ENCODE data around the gene BANF2.

The BANF2 gene

DNA sequence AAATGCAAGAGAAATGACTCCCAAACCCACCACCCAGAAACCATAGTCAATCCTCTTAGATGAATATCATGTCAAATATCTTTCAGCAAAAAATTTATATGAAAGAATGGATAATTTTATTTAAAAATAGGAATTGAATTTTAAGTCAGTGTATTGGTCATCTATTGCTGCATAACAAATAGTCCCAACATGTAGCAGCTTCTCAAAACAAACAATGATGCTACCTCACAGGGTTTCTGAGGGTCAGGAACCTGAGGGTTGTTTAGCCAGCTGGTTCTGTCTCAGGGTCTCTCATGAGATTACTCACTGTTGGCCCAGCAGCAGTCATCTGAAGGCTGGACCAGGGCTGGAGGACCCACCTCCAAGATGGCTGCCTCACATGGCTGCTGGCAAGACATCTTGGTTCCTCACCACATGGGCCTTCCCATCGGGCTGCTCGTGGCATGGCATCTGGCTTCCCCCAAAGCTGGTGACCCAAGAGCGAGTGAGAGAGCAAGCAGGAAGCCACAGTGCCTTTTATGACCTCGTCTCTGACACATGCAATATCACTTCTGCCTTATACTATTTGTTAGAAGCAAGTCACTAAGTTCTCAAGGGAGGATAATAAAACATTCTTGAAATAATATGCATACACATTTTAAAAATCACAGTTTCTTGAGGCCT lies 36.3 kb downstream of the BANF2 start:
- DNase-seq, result no peak

DNA sequence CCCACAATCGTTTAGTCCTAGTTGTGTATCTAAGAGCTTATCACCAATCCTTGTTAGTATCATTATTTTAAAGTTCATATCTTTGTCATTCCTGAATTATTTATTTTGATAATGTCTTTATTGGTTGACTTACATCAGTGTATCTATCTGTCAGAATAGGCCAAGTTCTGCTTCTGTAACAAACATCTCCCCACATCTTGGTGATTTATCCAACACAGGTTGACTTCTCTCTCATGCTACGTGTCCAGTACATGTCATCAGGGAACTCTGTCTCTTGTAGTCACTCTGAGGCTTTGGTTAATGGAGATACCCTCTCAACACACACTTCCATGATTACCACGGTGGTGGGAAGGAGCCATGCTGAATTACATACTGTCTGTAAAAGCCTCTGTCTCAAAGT lies 38.4 kb downstream of the BANF2 start:
- no peak for DNase-seq

DNA sequence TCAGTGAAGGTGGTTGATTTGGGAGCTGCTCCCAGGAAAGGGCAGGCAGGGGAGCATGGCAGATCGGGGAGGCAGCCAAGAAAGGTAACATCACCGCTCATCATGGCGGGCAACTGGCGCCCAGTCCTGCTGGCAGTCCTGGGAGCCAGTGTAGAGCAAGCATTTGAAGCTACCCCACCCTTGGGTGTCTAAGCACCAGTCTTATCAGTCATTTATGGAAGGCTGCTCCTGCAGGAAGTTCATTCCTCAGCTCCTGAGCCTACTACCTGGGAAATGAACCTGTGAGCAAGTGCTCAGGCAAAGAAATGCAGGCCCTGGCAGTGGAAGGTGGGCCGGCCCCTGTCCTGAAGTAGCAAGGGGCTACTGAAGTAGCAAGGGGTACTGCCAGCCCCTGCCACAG lies 41.5 kb downstream of the BANF2 start:
- DNase-seq, result no peak

DNA sequence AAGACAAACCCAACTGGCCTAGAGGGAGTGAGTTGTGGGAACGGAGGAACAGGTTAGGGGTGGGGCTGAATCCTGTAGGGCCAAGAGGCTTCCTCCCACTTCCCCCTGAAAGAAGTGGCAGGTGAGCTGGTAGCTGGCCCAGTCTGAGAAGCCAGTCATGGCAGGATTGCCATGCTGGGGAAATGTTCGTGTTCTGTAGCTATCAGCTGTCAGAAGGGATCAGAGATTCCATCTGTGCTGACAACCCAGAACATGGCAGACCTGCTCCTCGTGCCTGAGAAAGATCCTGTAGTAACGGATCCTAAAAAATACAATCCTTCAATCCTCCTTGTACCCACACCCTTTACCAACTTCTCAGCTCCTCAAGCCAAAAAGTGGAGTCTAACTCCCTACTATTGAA lies 43.0 kb downstream of the BANF2 start:
- DNase-seq, result no peak

DNA sequence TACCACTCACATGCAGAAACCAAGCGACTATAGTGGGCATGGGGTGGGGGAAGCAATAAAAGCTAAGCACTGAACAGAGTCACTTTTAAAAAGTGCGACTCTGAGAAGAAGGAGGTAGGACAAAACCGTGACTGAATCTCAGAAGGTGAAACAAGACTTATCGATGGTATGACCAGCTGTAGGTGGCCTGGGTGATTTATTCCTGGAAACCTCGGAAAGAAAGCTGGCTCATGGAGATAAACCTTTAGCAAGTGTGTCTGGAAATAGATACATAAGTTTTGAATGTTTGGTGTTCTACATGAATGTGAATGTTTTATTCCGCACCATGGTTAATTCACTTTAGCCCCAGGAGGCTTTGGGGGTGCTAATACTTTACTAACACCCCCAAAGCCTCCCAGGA lies 43.9 kb downstream of the BANF2 start:
- no peak for DNase-seq

DNA sequence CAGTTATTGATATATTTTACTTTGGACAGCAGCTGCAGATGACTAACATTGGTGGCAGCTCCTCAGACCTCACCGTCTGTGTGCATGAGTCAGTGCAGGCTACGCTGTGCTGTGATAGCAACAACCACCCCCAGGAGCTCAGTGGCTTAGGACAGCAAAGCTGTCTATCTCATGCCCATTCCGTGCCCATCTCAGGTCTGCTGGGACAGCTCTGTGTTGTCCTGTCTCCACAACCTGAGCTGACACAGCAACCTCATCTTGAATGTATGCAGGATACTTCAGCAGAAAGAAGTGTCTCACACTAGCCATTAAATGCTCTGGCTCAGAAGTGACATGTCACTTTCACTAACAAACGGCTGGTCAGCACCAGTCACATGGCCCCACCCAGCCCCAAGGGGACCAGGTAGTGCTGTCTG lies 47.7 kb downstream of the BANF2 start:
- DNase-seq, result peak; percentile 68

DNA sequence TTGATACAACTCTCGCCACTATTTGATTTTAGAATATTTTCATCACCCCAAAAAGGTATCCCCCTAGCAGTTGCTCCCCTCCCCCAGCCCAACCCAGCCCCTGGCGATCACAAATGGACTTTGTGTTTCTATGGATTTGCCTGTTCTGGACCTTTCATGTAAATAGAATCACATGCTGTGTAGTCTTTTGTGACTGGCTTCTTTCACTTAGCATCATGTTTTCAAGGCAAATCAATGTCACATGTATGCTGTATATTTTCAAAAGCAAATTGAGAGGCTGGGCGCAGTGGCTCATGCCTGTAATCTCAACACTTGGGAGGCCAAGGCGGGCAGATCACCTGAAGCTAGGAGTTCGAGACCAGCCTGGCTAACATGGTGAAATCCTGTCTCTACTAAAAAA lies 48.5 kb downstream of the BANF2 start:
- no peak for DNase-seq

DNA sequence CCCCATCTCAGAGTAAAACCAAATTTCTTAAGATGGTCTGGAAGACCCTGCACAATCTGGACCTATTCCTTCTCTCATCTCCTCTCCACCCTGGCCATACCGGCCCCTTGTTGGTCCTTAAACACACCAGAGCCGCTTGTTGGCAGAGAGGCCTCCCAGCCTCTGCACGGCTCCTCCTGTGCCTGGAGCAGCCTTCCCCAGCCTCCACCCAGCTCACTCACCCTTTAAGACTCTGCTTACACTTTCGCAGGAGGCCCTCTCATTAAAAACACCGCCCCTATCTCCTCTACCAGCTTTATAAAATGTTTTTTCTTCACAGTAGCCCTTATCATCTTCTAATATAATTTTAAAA lies 49.8 kb downstream of the BANF2 start:
- no peak for DNase-seq

DNA sequence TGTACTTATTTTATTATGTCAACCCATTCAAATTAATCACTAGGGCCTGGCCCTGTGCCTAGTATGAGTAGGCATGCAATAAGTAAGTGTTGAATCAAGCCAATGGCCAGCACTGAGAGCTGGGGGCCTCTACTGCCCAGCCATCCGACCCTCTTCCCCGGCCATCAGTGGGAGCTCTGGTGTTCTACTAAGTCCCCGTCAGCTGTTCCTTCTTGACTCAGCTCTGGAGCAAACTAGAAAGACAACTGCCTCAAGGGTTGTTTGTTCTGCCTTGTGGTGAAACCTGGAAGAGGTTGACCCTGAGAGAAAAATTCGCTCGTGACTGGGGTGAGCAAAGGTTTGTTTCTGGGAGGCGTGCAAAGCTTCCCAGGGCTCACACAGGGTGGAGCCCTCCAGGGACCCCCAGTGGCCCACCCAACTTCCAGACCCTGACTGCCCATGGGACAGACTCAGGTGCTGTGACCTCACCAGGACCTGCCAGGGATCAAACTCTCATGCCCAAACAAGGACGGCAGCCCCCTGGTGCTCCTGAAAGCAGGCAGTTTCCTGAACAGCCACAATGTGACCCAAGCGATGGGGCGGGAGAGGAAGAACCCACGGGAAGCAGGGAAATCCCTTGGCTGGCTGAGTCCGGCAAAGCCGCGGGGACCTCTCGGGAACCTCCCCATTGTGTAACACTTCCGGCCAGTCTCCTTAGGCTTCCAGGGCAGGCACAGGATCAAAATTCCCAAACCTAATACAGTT lies 50.4 kb downstream of the BANF2 start:
- no peak for DNase-seq

DNA sequence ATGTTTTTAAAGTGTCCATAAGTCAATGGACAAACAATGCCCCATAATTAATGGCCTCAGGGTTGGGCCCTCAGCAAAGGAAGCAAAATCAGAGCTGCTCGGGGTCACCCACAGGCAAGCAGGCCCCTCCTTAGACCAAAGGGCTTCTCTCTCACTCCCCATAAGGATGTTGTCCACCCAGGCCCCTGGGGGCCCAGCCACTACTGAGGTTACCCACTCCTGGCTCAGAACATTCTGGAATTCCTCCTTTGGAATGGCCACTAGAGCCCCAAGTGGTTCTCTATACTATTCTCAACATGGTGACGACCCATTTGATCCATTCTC lies 50.9 kb downstream of the BANF2 start:
- no peak for DNase-seq

DNA sequence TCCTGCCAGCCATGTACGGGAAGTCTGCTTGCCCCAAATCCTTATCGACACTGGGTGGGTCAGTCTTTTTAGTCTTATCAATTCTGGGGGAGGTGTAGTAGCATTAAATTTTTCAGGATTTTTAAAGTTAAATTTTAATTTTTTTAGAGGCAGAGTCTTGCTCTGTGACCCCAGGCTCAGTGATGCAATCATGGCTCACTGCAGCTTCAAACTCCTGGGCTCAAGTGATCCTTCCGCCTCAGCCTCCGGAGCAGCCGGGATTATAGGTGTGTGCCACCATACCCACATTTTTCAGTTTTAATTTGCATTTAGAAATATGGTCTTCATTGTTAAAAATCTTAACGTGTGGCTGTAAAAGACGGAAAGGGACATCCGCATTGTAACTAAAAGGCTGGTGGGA lies 51.9 kb downstream of the BANF2 start:
- DNase-seq, result no peak

DNA sequence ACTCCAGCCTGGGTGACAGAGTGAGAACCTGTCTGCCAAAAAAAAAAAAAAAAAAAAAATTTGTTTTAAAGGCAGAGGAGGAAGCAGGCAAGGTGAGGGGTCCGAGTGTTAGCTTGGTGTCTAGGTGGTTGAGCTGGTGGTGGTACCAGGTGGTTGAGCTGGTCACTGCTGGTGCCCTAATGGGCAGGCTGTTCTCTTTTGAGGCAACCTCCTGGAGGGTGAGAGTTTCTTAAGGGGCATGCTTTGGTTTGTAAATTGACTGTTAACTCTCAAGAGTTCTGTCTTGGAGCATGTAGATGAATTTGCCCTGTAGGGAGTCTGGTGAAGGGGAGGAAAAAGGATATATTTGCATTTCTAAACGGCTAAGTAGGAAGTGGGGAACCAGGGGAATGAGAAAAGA lies 52.7 kb downstream of the BANF2 start:
- no peak for DNase-seq

DNA sequence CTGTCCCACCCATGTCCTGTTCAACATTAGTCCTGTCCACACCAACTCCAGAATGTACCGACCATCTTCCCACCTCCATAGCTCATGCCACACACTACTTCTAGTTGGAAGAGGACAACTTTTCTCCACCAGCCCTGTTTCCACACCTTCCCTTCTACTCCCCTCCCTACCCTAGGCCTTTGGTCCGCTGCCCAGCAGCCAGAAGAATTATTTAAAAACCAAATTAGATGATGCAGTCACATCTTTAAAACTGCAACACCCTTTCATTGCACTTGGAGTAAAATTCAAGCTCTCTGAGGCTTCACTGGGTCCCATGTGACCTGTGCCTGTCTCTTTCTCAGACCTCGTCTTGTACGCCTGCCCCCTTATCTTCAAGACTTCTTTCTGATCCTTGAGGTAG lies 53.8 kb downstream of the BANF2 start:
- no peak for DNase-seq

DNA sequence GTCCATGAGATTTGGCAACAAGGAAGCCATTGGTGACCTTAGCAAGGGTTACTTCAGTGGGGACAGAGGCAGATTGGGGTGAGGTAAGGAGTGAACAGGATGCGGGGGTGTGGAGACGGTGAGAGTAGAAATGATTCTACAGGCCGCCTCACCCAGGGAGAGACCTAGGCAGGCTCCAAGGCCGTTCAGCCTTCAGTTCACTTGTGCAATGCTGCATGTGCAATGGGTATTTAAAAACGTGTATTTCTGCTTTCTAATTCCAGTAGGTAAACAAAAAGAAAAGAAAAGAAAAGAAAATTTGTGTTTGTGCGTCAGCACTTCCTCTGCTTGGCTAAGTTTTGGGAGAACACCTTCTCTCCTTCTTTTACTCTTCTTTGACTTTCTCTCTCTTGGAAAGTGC lies 56.8 kb downstream of the BANF2 start:
- no peak for DNase-seq

DNA sequence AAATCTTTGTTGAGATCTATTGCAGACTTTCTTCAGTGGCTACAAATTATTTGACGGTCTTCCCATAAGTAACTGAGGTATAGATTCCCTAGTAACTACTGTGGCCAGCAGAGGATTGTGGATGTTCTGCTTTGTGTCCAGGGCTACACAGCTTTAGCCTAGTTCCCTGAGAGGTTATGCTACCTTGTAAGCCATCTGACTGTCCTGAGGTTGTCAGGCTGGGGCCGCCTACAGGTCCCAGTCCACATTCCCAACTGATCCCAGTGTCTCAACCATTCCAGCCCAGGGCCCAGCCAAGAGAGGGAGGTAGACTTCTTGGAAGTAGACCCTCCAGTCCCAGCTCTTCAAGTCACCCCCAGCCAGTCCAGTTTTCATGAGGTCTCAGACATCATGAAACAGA lies 57.7 kb downstream of the BANF2 start:
- no peak for DNase-seq

DNA sequence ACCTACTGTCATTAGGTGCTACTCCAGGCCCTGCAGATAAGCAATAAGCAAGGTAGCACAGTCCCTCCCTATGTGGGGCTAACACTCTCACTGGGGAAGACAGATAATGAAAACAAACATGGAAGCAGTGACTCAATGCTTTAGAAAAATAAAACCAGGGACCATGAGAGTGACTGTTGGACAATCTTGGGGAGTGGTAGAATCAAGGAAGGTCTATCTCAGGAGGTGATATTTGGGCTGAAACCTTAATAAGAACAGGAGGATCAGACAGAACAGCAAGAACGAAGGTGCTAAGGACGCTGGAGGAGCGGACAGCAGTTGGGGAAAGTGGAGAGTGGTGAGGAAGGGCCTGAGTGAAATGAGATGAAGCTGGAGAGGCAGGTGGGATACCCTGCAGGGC lies 58.2 kb downstream of the BANF2 start:
- no peak for DNase-seq

DNA sequence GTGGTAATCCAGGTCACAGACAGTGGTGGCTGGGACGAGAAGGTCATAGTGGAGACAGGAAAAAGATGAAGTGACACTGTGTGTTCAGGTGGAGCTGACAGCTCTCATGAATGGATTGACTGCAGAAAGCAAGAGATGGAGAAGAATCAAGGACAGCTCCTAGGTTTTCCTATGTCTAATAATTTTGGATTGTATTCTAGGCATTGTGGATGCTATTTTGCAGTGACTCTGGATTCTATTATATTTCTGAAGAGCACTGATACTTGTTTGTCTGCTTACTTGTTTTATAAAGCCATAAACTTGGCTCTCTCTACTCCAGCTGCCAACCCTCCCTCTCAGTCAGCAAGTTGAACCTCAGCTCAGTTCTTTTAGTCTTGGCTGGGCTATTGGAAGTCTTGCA lies 58.7 kb downstream of the BANF2 start:
- no peak for DNase-seq

DNA sequence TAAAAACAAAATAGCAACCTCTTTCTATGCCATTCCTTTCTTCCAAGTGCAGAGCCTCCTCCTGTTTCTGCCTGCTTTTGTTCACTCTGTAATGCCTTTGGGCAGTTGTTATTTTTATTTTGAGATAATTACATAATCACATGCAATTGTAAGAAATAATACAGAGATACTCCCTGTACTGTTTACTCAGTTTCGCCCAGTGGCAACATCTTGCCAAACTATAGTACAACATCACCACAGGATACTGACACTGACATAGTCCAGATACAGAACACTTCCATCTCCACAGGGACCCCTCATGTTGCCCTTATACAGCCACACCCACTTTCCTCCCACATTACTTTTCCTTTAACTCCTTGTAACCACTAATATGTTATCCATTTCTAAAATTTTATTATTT lies 59.7 kb downstream of the BANF2 start:
- DNase-seq, result no peak

DNA sequence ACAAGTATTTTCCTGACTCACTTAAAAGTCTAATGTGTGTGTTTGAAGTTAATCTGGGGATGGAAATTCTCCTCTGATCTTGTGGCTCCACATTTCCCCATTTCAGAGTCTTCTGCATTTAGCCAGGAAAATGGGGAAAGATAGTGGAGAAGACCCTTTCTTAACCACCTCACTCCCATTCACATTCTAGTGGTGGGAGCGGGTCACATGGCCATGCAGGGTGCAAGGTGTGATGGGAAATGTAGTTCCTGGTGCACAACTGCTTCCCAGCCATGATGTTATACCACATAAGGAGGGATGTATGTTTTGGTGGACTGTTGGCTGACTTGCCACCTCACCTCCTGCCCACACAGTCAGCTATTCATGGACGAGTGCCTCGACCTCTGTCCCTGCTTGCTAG lies 61.8 kb downstream of the BANF2 start:
- DNase-seq, result no peak

DNA sequence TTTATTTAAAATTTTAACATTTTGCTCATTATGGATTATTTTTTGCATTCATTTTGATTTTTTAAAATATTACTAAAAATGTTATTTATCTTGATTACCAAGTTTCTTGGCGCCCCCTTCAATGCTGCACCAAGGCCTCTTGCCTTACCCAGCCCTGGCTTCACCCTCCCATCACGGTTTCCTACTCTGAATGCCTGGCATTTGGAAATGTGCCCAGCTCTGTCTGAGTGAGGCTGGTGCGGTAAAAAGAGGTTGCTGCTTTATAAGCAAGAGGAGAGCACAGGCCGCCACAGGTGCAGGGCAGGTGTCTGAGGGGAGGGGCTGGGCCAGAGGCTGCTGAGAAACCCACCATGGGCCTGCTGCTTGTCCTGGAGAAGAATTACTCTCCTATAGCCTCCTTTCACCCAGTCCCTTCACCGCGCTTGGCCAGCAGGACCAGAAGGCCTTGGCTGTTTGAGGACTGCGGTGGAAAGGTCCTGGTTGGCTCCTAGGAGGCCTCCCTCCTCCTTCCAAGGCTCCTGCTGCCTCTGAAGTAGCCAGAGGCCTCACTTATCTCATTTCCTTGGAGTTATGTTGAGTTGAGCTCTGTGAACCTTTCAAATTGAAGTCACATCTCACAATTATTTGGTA lies 62.6 kb downstream of the BANF2 start:
- no peak for DNase-seq

DNA sequence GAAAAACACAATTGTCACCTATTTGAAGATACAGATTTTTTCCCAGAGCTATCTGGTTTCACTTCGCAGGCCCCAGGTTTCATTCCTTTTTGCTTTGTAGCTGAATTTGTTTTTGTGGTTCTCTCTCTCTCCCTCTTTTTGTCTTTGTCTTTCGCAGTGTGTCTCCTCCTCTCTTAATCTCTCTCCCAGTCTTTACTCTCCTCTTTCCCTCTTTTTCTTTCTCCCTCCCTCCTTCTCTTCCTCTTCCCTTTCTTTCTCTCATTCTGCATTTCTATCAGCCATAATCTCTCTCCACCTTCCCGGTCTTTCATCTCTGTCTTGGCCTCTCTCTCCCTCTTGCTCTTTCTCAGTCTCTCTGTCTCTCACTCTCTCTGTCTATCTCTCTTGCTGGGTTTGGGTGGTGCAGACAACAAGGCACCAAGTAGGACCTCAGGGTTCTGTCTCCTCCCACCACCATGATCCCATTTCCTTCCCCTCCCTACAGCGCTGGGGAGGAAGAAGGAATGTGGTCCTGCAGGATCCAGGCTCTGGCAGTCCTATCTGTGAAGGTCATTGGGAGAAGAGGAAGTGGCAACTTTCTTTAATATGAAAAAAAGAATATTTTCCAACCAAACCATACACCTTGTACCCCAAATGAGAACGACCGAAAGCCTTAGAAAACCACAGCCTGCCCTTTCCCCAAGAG lies 63.2 kb downstream of the BANF2 start:
- DNase-seq, result no peak

DNA sequence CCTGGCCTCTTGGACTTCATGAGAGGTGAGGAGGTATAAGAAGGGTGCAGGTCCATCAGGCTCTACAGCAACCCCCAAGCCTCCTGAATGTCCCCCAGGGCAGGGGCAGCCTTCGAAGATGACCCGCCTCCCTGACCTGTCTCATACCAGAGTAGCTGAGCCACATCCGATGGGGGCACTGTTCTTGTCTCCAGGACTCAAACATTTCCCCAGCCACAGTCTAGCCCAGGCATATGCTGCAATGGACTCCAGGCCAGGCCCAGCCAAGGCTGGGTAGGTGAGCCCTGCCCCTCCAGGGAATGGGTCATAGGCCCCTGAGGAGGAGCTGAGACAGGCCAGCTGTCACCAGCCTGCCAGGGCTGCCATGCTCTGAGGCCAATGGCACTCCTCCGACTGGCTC lies 65.3 kb downstream of the BANF2 start:
- DNase-seq, result no peak

DNA sequence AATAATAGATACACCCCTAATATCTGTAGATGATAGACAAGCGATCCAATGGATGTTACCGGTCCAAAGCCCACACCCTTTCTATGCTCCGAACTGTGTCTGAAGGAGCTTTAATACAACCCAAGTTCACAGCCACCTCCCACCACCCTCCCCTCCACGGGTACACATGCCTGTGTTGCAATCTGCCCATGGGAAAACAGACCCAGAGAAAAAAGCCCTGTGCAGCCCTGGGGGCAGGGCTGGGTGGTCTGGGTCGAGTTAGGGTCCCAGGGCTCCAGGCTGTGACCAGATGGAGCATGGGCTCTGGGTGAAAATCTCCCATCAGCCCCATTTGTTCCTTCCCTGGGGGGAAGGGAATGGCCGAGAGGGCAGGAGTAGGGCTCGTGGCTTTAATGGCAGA lies 65.8 kb downstream of the BANF2 start:
- no peak for DNase-seq

DNA sequence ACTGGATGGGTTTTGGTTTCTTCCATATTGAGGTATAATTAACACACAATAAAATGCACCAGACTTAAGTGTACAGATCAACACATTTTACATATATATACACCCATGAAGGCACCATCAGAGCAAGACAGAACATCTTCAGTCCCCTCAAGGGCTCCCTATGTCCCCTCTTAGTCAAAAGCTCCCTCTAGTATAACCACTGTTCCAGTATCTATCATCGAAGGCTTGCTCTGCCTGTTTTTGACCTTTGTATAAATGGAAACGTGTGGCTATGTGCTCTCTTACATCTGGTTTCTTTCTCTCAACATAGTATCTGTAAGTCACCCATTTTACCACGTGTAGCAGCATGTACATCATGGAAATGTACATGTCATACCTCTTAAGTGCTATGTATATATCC lies 66.5 kb downstream of the BANF2 start:
- no peak for DNase-seq
